Hematopoietic multipotent progenitor cell (in vitro differentiated cells): ENCODE measurements around the gene MCRIP2. TPM values are rescaled to one million over a fixed set of nuclear protein-coding genes. Genes with fewer than 3 reads are reported as not detected.

Source experiments
- DNase-seq, 3 donors: peaks; one replicate each; pipeline ENCODE4 v3.0.0-alpha.2; 2011 to 2015; ENCODE audit warnings: low read depth in 2 of 3, low spot score in 2 of 3
- total RNA-seq: library from RNA; depleted of rRNA; stranded (reverse); fragments of >200 nt; gene quantifications from one replicate; pipeline ENCODE4 v1.2.3, GENCODE V29; 2012

The MCRIP2 gene
- total RNA-seq, 1 donor = 20.5 TPM

DNA sequence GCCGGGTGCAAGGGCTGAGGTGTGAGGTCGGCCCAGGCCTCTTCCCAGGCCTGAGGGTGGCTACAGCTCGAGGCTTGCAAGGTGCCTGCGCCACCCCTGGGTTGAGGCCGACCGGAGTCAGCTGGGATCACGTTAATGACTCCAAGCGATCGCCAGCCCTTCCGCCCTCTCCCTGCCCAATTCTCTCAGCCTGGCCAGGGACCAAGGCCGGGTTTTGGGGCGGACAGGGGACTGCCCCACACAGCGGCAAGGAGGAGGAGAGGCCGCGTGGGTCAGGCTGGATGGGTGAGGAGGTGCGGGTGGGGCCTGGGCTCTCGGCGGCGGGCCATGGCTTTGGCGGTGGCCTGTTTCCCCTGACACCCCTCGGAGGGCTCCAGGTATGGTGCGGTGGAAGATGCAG, 51.7 kb downstream of the MCRIP2 start:
- no peak for DNase-seq

GRCh38 chr16:693766-694165, 52.1 kb downstream of the MCRIP2 start:
- no peak for DNase-seq

GRCh38 chr16:694187-694862, 52.7 kb downstream of the MCRIP2 start:
- no peak for DNase-seq

- no peak for DNase-seq
These were observed 53.3 kb downstream of the MCRIP2 start for GRCh38 chr16:694863-695354.

DNA sequence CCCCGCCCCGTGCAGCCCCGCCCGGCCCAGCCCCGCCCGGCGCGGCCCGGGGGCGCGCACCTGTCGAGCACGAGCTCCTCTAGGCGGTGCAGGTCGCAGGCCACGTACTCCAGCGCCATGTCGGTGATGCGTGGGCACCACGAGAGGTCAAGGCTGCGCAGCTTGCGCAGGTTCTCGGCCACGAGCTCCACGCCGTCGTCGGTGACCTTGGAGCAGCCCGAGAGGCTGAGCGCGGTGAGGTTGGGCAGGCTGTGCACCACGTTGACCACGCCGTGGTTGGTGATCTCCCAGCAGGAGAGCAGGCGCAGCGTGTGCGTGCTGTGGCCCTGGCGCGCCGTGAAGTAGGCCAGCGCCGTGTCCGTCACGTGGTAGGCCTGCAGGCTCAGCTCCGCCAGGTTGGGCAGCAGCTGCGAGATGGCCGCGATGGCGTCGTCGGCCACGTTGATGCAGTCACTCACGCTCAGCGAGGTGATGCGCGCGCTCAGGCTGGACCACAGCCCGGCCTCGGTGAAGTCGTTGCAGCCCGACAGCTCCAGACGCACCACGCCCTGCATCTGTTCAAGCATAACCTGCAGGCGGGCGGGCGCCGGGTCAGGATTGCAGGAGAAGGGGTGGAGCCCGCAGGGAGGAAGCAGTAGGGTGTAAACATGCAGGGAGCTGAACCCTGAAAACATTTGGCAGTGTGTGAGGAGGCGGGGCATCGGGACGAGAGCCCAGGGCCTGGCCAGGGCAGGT, 53.9 kb downstream of the MCRIP2 start:
- peak in 1 of 3 donors; percentile 53 for DNase-seq

Other genes starting within 250 kb of the MCRIP2 start
- 170 TPM for gene NME4, start 244.6 kb upstream of the MCRIP2 start, total RNA-seq
- gene DECR2, start 239.9 kb upstream of the MCRIP2 start, total RNA-seq = 13.5 TPM
- 23.4 TPM for gene RAB11FIP3, start 216.2 kb upstream of the MCRIP2 start, total RNA-seq
- gene CAPN15, start 114.1 kb upstream of the MCRIP2 start, total RNA-seq = 59.2 TPM
- under 0.01 TPM for gene PRR35, start 81.4 kb upstream of the MCRIP2 start, total RNA-seq
- 14.3 TPM for gene NHLRC4, start 74.8 kb upstream of the MCRIP2 start, total RNA-seq
- 36.9 TPM for gene PIGQ, start 71.9 kb upstream of the MCRIP2 start, total RNA-seq
- gene RAB40C, start 51.8 kb upstream of the MCRIP2 start, total RNA-seq = 33.4 TPM
- gene WFIKKN1, start 10.8 kb upstream of the MCRIP2 start, total RNA-seq = 0.27 TPM
- 101 TPM for gene METTL26, start 5.5 kb upstream of the MCRIP2 start, total RNA-seq
- 25.9 TPM for gene WDR90, start 7.5 kb downstream of the MCRIP2 start, total RNA-seq
- 44.7 TPM for gene RHOT2, start 26.3 kb downstream of the MCRIP2 start, total RNA-seq
- gene RHBDL1, start 33.8 kb downstream of the MCRIP2 start, total RNA-seq = 0.54 TPM
- gene STUB1, start 38.6 kb downstream of the MCRIP2 start, total RNA-seq = 73.2 TPM
- gene JMJD8, start 42.5 kb downstream of the MCRIP2 start, total RNA-seq = 68.9 TPM
- gene WDR24, start 48.6 kb downstream of the MCRIP2 start, total RNA-seq = 7.0 TPM
- gene FBXL16, start 64.0 kb downstream of the MCRIP2 start, total RNA-seq = 0.54 TPM
- 5.1 TPM for gene METRN, start 73.3 kb downstream of the MCRIP2 start, total RNA-seq
- 25.3 TPM for gene ANTKMT, start 79.3 kb downstream of the MCRIP2 start, total RNA-seq
- gene CCDC78, start 84.6 kb downstream of the MCRIP2 start, total RNA-seq = 2.7 TPM
- gene HAGHL, start 85.3 kb downstream of the MCRIP2 start, total RNA-seq = 22.6 TPM
- gene CIAO3, start 99.2 kb downstream of the MCRIP2 start, total RNA-seq = 72.2 TPM
- under 0.01 TPM for gene MSLN, start 118.9 kb downstream of the MCRIP2 start, total RNA-seq
- 42.5 TPM for gene RPUSD1, start 146.6 kb downstream of the MCRIP2 start, total RNA-seq
- 25.3 TPM for gene CHTF18, start 146.8 kb downstream of the MCRIP2 start, total RNA-seq
- not detected for gene GNG13, start 158.9 kb downstream of the MCRIP2 start, total RNA-seq